ENCODE results near the gene ZNF296. TPM values are rescaled to one million over a fixed set of nuclear protein-coding genes. Genes with fewer than 3 reads are reported as not detected.

The ZNF296 gene
- total RNA-seq, 1 donor from 2014 or later, result 0.53 TPM

- DNase-seq (ENCODE audit: extremely low read depth, low read depth, low spot score), result no peak
These were observed 48.9 kb downstream of the ZNF296 start for GRCh38 chr19:45027371-45027770.

DNA sequence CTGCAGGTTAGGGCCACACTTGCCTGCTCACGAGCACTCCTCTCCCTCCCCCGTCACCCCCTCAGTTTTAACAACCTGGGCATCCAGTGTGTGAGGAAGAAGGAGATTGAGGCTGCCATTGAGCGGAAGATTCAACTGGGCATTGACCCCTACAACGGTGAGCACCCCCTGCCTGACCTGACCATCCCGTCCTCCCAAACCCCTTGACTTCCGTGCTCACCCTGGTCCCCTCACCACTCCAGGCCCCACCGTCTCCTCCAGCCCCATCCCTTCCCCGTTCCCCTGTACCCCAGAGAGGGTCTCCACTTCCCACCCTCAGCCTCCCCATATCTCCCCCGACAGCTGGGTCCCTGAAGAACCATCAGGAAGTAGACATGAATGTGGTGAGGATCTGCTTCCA, 51.0 kb downstream of the ZNF296 start:
- no peak for DNase-seq (ENCODE audit: extremely low read depth, low read depth, low spot score)

DNA sequence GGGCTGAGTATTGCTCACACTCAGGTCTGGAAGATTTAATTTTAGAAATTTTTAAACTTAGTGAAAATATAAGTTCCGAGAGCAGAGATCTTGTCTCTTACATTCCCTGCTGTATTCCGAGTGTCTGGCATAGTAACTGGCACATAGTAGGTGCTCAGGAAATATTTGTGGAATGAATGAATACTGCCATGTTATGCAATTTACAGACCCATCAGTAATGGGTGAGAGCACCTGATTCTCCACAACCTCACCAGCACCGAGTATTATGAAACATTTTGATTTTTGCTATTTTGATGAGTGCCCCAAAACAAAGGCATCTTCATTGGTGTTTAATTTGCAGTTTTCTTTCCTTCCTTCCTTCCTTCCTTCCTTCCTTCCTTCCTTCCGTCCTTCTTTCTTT, 53.2 kb downstream of the ZNF296 start:
- no peak for DNase-seq (ENCODE audit: extremely low read depth, low read depth, low spot score)

- DNase-seq (ENCODE audit: extremely low read depth, low read depth, low spot score), result no peak
These were observed 54.3 kb downstream of the ZNF296 start for GRCh38 chr19:45021971-45022370.

Other genes with a start within 250 kb of the ZNF296 start
- gene NECTIN2, start 230.2 kb downstream of the ZNF296 start, total RNA-seq, result 292 and 342 TPM in 2 replicates
- 74.7 and 75.5 TPM in 2 replicates for gene TOMM40, start 185.2 kb downstream of the ZNF296 start, total RNA-seq
- 4.0 and 10.0 TPM in 2 replicates for gene APOE, start 170.7 kb downstream of the ZNF296 start, total RNA-seq
- 0.44 and 2.3 TPM in 2 replicates for gene APOC1, start 161.9 kb downstream of the ZNF296 start, total RNA-seq
- gene APOC4, start 134.2 kb downstream of the ZNF296 start, total RNA-seq, result not detected in 2 replicates
- gene APOC2, start 130.4 kb downstream of the ZNF296 start, total RNA-seq, result not detected in 2 replicates
- 87.7 and 119 TPM in 2 replicates for gene CLPTM1, start 121.1 kb downstream of the ZNF296 start, total RNA-seq
- gene RELB, start 75.0 kb downstream of the ZNF296 start, total RNA-seq, result 24.1 and 46.9 TPM in 2 replicates
- gene CLASRP, start 37.4 kb downstream of the ZNF296 start, total RNA-seq, result 42.7 and 43.3 TPM in 2 replicates
- gene GEMIN7, start 2.8 kb upstream of the ZNF296 start, total RNA-seq, result 33.6 and 45.6 TPM in 2 replicates
- gene PPP1R37, start 16.7 kb upstream of the ZNF296 start, total RNA-seq, result 39.6 and 44.7 TPM in 2 replicates
- gene NKPD1, start 84.5 kb upstream of the ZNF296 start, total RNA-seq, result 0.29 TPM in 2 replicates
- 19.4 and 25.3 TPM in 2 replicates for gene TRAPPC6A, start 101.8 kb upstream of the ZNF296 start, total RNA-seq
- gene BLOC1S3, start 102.3 kb upstream of the ZNF296 start, total RNA-seq, result 15.6 and 21.3 TPM in 2 replicates
- gene EXOC3L2, start 168.9 kb upstream of the ZNF296 start, total RNA-seq, result 8.3 and 9.3 TPM in 2 replicates
- 32.3 and 36.6 TPM in 2 replicates for gene MARK4, start 174.8 kb upstream of the ZNF296 start, total RNA-seq
- not detected in 2 replicates for gene CKM, start 246.4 kb upstream of the ZNF296 start, total RNA-seq

Data from glomerular endothelial cell (primary cell).